Activated naive CD4-positive, alpha-beta T cell treated with anti-CD3 and anti-CD28 coated beads for 36 hours (primary cell): ENCODE data around the gene NDRG3. TPM values are rescaled to one million over a fixed set of nuclear protein-coding genes. Genes with fewer than 3 reads are reported as not detected.
A peak's percentile ranks its signal among the peaks of the same experiment; 100 is the strongest.

Source experiments
- CTCF ChIA-PET: fragments of 350-600 bp; sonication (Branson Sonifier 250); formaldehyde crosslinking; loops from one replicate; lab custom pipeline; 2021; ENCODE audit warnings: antibody characterized with exemption; lab: Charles Lee
- DNase-seq: peaks from one replicate; pipeline ENCODE4 v3.0.0-alpha.2; 2020
- H3K27ac Mint-ChIP-seq: one replicate; pipeline ENCODE4 v1.8.0; 2021; ENCODE audit warnings: mild to moderate bottlenecking, mixed read lengths
- H3K27me3 Mint-ChIP-seq: one replicate; pipeline ENCODE4 v1.8.0; 2021; ENCODE audit warnings: low read depth, mixed read lengths
- H3K36me3 Mint-ChIP-seq: one replicate; pipeline ENCODE4 v1.8.0; 2021; ENCODE audit warnings: low read depth, mixed read lengths
- H3K4me1 Mint-ChIP-seq: one replicate; pipeline ENCODE4 v1.8.0; 2021; ENCODE audit warnings: low read depth, mixed read lengths
- H3K4me3 Mint-ChIP-seq: one replicate; pipeline ENCODE4 v1.8.0; 2021; ENCODE audit warnings: mild to moderate bottlenecking, moderate library complexity, mixed read lengths
- H3K9me3 Mint-ChIP-seq: one replicate; pipeline ENCODE4 v1.8.0; 2021; ENCODE audit warnings: mixed read lengths
- intact Hi-C: fragments of 100-400 bp; cut with micrococcal nuclease; formaldehyde crosslinking; loops from one replicate; pipeline ENCODE4 v1.15.1; 2023
- total RNA-seq, 2 experiments: library from RNA; stranded (reverse); gene quantifications; one replicate each; pipeline ENCODE4 v1.2.3, GENCODE V29; 2021

The NDRG3 gene
- total RNA-seq, 2 experiments from 2014 or later = 26.1 to 28.2 TPM

DNA sequence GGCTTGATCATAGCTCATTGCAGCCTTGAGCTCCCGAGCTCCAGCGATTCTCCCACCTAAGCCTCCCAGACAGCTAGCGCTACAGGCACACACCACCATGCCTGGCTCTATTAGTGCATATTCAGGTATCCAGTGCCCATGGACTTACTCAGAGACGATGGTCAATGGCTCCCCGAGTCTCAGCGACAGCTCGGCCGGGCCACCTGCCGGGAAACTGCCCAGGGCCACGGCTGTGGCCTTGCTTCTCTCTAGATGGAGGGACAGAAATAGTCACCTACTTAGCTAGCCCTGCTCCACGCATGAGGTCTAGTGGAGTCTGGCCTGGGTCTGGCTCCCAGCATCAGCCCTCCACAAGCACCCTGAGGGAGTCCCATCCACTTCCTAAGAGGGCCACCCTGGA, 111.5 kb downstream of the NDRG3 start:
- Mint-ChIP-seq H3K4me3 (no peak overlapping the region), H3K36me3 (peaks cover 40% of the 10 kb centered on the region), H3K4me1 (peaks cover 21% of the 10 kb centered on the region), H3K27ac (peak overlapping the region; percentile 61), H3K9me3 (no peaks in the 10 kb centered on the region), H3K27me3 (no peaks in the 10 kb centered on the region)
- CTCF ChIA-PET = interaction anchor here (0.7 kb wide), 2 partner anchors 9 to 140 kb away, joined by 3 read pairs; no protein-coding TSS in a partner anchor
- intact Hi-C loops = no loop called here
- no peak for DNase-seq

DNA sequence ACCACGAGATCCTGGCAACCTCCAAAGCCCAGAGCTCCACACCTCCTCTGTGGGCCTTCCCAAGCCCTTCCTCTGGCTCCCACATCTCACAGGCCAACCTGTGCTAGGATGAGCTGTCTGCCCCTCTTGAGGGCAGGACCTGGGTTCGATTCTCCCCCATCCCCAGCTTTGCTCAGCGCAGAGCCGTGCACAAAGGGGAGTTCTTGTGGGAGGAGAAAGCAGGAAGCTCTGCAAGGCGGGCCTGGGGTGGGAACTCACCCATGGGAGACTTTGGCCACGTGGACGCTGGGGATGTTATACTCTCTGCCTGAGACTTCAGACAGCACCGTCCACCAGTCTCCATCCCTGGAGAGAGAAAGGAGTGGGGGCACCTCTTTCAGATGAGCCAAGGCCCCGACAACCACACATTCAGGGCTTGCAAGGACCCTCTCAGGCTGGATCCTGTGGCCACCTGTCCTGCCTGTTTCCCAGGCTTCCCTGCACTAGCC, 112.6 kb downstream of the NDRG3 start:
- H3K4me3 Mint-ChIP-seq = no peak overlapping the region
- no peaks in the 10 kb centered on the region for H3K27me3 Mint-ChIP-seq
- peaks cover 37% of the 10 kb centered on the region for H3K36me3 Mint-ChIP-seq
- H3K27ac Mint-ChIP-seq = peak overlapping the region; percentile 50
- CTCF ChIA-PET = interaction anchor here (1.0 to 1.2 kb wide), 2 partner anchors 11 to 230 kb away, joined by 3 to 4 read pairs; a partner anchor contains a TSS
- no peaks in the 10 kb centered on the region for H3K9me3 Mint-ChIP-seq
- intact Hi-C loops = no loop called here
- H3K4me1 Mint-ChIP-seq = peaks cover 28% of the 10 kb centered on the region
- DNase-seq = no peak

GRCh38 chr20:36632487-36633284, 113.2 kb downstream of the NDRG3 start:
- intact Hi-C loops = no loop called here
- Mint-ChIP-seq H3K36me3 (peaks cover 39% of the 10 kb centered on the region), H3K4me1 (peaks cover 31% of the 10 kb centered on the region), H3K27me3 (no peaks in the 10 kb centered on the region), H3K9me3 (no peaks in the 10 kb centered on the region), H3K4me3 (no peak overlapping the region), H3K27ac (peak overlapping the region; percentile 50)
- CTCF ChIA-PET = interaction anchor here (1.0 to 1.2 kb wide), 2 partner anchors 12 to 231 kb away, joined by 3 to 4 read pairs; a partner anchor contains a TSS
- DNase-seq = no peak

- no peak for DNase-seq
- Mint-ChIP-seq H3K27ac (peak overlapping the region; percentile 10), H3K4me3 (no peak overlapping the region), H3K36me3 (peaks cover 42% of the 10 kb centered on the region), H3K4me1 (peaks cover 31% of the 10 kb centered on the region), H3K27me3 (no peaks in the 10 kb centered on the region), H3K9me3 (no peaks in the 10 kb centered on the region)
- intact Hi-C loops = no loop called here
- CTCF ChIA-PET = interaction anchor here (1.0 kb wide), 1 partner anchor 231 kb away, joined by 4 read pairs; a partner anchor contains a TSS
Observed at GRCh38 chr20:36632147-36632486, 113.8 kb downstream of the NDRG3 start.

GRCh38 chr20:36631646-36632045, 114.2 kb downstream of the NDRG3 start:
- Mint-ChIP-seq H3K9me3 (no peaks in the 10 kb centered on the region), H3K4me3 (no peak overlapping the region), H3K4me1 (peaks cover 31% of the 10 kb centered on the region), H3K36me3 (peaks cover 43% of the 10 kb centered on the region), H3K27ac (peak overlapping the region; percentile 10), H3K27me3 (no peaks in the 10 kb centered on the region)
- DNase-seq = no peak
- CTCF ChIA-PET = no interaction called here
- intact Hi-C loops = loop anchor here (2.0 kb wide), 1 partner anchor 13 kb away; no protein-coding TSS in a partner anchor

- intact Hi-C loops = loop anchor here (2.0 kb wide), 1 partner anchor 15 kb away; no protein-coding TSS in a partner anchor
Observed at GRCh38 chr20:36629719-36630681, 115.9 kb downstream of the NDRG3 start.

GRCh38 chr20:36628076-36628475, 117.8 kb downstream of the NDRG3 start:
- Mint-ChIP-seq H3K9me3 (no peaks in the 10 kb centered on the region), H3K27me3 (no peaks in the 10 kb centered on the region), H3K4me1 (peaks cover 37% of the 10 kb centered on the region), H3K4me3 (no peak overlapping the region), H3K27ac (no peak overlapping the region), H3K36me3 (peaks cover 47% of the 10 kb centered on the region)
- CTCF ChIA-PET = interaction anchor here (0.6 kb wide), 1 partner anchor 50 kb away, joined by 3 read pairs; no protein-coding TSS in a partner anchor
- intact Hi-C loops = no loop called here
- no peak for DNase-seq

More at GRCh38 chr20:36629719-36630681, 115.9 kb downstream of the NDRG3 start:
- peak overlapping the region; percentile 94 for H3K27ac Mint-ChIP-seq
- H3K27me3 Mint-ChIP-seq = no peaks in the 10 kb centered on the region
- H3K4me1 Mint-ChIP-seq = peaks cover 31% of the 10 kb centered on the region
- H3K36me3 Mint-ChIP-seq = peaks cover 40% of the 10 kb centered on the region
- CTCF ChIA-PET = interaction anchor here (0.6 to 1.2 kb wide), 7 partner anchors 9 to 267 kb away, joined by 3 to 5 read pairs (median 3); partner anchors contain the start of gene DSN1
- H3K9me3 Mint-ChIP-seq = no peaks in the 10 kb centered on the region
- peak overlapping the region; percentile 51 for H3K4me3 Mint-ChIP-seq
- DNase-seq = peak; percentile 76

DNA sequence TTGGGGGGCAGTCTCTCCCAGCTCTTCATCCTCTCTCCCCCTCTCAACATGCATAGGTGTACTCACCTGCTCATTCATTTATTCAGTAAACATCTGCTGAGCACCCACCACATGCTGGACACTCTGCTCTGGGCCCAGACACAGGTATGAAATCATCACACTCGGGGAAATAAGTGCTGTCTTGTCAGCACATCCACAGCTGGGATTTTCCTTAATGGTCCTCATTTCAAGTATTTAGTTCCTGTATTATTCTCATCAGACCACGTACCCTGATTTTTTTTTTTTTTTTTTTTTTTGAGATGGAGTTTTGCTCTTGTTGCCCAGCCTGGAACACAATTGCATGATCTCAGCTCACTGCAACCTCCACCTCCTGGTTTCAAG, 121.0 kb downstream of the NDRG3 start:
- peaks cover 36% of the 10 kb centered on the region for H3K36me3 Mint-ChIP-seq
- intact Hi-C loops = no loop called here
- CTCF ChIA-PET = interaction anchor here (0.8 to 1.8 kb wide), 6 partner anchors 9 to 104 kb away, joined by 3 to 8 read pairs (median 3); partner anchors contain the start of genes RAB5IF and SLA2
- no peaks in the 10 kb centered on the region for H3K9me3 Mint-ChIP-seq
- H3K27me3 Mint-ChIP-seq = no peaks in the 10 kb centered on the region
- peaks cover 30% of the 10 kb centered on the region for H3K4me1 Mint-ChIP-seq
- no peak overlapping the region for H3K4me3 Mint-ChIP-seq
- no peak for DNase-seq
- H3K27ac Mint-ChIP-seq = no peak overlapping the region

GRCh38 chr20:36624068-36624943, 121.6 kb downstream of the NDRG3 start:
- no peak for DNase-seq
- intact Hi-C loops = no loop called here
- Mint-ChIP-seq H3K27ac (peak overlapping the region; percentile 10), H3K4me3 (no peak overlapping the region), H3K36me3 (peaks cover 32% of the 10 kb centered on the region), H3K9me3 (no peaks in the 10 kb centered on the region), H3K4me1 (peaks cover 24% of the 10 kb centered on the region), H3K27me3 (no peaks in the 10 kb centered on the region)
- CTCF ChIA-PET = interaction anchor here (0.7 to 1.8 kb wide), 6 partner anchors 10 to 121 kb away, joined by 3 to 8 read pairs (median 4); partner anchors contain the start of genes NDRG3, RAB5IF and SLA2

DNA sequence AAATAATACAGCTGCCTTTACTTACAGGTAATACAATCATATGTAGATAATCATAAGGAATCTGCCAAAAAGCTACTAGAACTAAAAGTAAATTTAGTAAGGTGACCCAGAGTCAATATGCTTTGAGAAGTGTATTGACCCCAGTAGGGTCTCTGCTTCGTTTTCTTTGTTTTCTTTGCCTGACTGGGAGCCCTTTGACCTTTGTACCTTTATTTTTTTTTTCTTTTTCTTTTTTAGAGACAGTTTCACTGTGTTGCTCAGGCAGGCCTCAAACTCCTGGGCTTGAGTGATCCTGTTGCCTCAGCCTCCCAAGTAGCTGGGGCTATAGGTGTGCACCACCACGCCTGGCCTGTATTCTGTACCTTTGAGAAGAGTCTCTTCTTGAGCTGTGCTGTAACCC, 122.4 kb downstream of the NDRG3 start:
- Mint-ChIP-seq H3K27ac (peak overlapping the region; percentile 36), H3K9me3 (no peaks in the 10 kb centered on the region), H3K4me3 (no peak overlapping the region), H3K36me3 (peaks cover 32% of the 10 kb centered on the region), H3K27me3 (no peaks in the 10 kb centered on the region), H3K4me1 (peaks cover 19% of the 10 kb centered on the region)
- intact Hi-C loops = no loop called here
- DNase-seq = no peak
- CTCF ChIA-PET = interaction anchor here (0.6 to 1.8 kb wide), 5 partner anchors 11 to 122 kb away, joined by 3 to 8 read pairs (median 4); partner anchors contain the start of genes NDRG3 and SLA2

GRCh38 chr20:36620917-36621316, 125.0 kb downstream of the NDRG3 start:
- Mint-ChIP-seq H3K9me3 (no peaks in the 10 kb centered on the region), H3K36me3 (peaks cover 19% of the 10 kb centered on the region), H3K4me3 (no peak overlapping the region), H3K27ac (peak overlapping the region; percentile 27), H3K27me3 (no peaks in the 10 kb centered on the region), H3K4me1 (peaks cover 14% of the 10 kb centered on the region)
- no peak for DNase-seq
- CTCF ChIA-PET = no interaction called here
- intact Hi-C loops = no loop called here
